Thymus (tissue), 11 donors: ENCODE measurements around the gene IRF7. TPM values are rescaled to one million over a fixed set of nuclear protein-coding genes. Genes with fewer than 3 reads are reported as not detected.

Source experiments
- DNase-seq, 9 donors: peaks; one replicate each; pipeline ENCODE4 v3.0.0-alpha.2; 2013; ENCODE audit warnings: low spot score in 9 of 9, low read depth in 6 of 9, missing footprints in 1 of 9
- H3K27ac ChIP-seq, 2 donors: one replicate each; pipeline ENCODE4 v1.5.1; 2013; ENCODE audit warnings: control low read depth in 1 of 2, low read depth in 1 of 2, low read length in 1 of 2, mild to moderate bottlenecking in 1 of 2, moderate library complexity in 1 of 2
- H3K27me3 ChIP-seq, 2 donors: one replicate each; pipeline ENCODE4 v1.5.1; 2013; ENCODE audit warnings: low read length in 1 of 2; ENCODE audit not compliant: control insufficient read depth in 2 of 2, insufficient read depth in 1 of 2
- H3K36me3 ChIP-seq, 2 donors: one replicate each; pipeline ENCODE4 v1.5.1; 2013; ENCODE audit warnings: low read length in 1 of 2, mild to moderate bottlenecking in 1 of 2, moderate library complexity in 1 of 2; ENCODE audit not compliant: control insufficient read depth in 2 of 2, insufficient read depth in 2 of 2
- H3K4me1 ChIP-seq, 2 donors: one replicate each; pipeline ENCODE4 v1.5.1; 2013; ENCODE audit warnings: low read length in 2 of 2; ENCODE audit not compliant: control insufficient read depth in 2 of 2, insufficient read depth in 2 of 2
- H3K4me3 ChIP-seq, 2 donors: one replicate each; pipeline ENCODE4 v1.5.1; 2013; ENCODE audit warnings: low read length in 2 of 2, control low read depth in 1 of 2, mild to moderate bottlenecking in 1 of 2
- H3K9me3 ChIP-seq, 2 donors: one replicate each; pipeline ENCODE4 v1.5.1; 2013; ENCODE audit warnings: low read length in 1 of 2, mild to moderate bottlenecking in 1 of 2; ENCODE audit not compliant: control insufficient read depth in 2 of 2, insufficient read depth in 1 of 2
- WGBS: extraction: QIAGEN DNeasy Blood & Tissue Kit; methylation state at CpG from one replicate; pipeline ENCODE4 v1.1.7; 2013; 5-methylcytosine and 5-hydroxymethylcytosine counted together
- polyA plus RNA-seq: library from polyadenylated mRNA; stranded (reverse); fragments of 200-250 nt; gene quantifications from one replicate; pipeline ENCODE4 v1.2.3, GENCODE V29; 2013
- total RNA-seq: library from RNA; stranded (reverse); fragments of 120-200 nt; gene quantifications from one replicate; pipeline ENCODE4 v1.2.4, GENCODE V29; 2013
- donor health status: healthy.

IRF7 gene
- total and polyA plus RNA-seq, 2 donors = 44.5 to 102 TPM

DNA sequence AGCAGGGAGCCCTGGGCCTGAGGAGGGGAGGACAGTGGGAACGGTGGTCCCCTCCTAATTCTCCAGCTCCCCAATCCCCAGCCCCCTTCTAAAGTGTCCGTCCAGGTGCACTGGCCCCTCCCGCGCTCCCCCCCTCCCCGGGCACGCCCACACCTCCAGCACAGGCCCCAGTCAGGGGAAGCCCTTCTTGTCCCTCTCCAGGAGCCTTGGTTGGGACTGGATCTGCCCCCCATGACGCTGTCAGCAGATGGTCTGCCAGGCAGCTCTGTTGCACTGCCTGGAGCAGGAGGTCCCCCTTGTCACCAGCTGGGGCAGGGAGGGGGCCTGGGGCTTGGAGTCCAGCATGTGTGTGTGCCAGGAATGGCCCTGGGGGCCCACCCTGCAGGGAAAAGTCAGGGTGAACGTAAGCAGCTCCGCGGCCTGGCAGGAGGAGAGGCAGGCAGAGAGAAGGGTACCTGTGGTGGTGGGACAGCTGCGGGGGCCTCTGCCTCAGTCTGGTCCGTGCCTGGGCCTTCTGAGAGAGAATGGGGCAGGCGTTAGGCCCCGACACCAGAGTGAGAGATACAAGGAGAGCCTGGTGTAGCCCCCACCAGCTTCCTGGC is 1.6 kb downstream of the IRF7 start:
- no peak for DNase-seq
- Histone ChIP-seq H3K27ac (peak overlapping the region; percentile 51 to 68), H3K27me3 (no peaks in the 10 kb centered on the region), H3K4me1 (peaks cover 9 to 29% of the 10 kb centered on the region in 2 donors), H3K4me3 (peak overlapping the region in 1 of 2 donors; percentile 13), H3K9me3 (no peaks in the 10 kb centered on the region), H3K36me3 (peaks cover 55 to 61% of the 10 kb centered on the region in 2 donors)
- WGBS = 94% methylated on average over 14 of the region's 14 CpGs

DNA sequence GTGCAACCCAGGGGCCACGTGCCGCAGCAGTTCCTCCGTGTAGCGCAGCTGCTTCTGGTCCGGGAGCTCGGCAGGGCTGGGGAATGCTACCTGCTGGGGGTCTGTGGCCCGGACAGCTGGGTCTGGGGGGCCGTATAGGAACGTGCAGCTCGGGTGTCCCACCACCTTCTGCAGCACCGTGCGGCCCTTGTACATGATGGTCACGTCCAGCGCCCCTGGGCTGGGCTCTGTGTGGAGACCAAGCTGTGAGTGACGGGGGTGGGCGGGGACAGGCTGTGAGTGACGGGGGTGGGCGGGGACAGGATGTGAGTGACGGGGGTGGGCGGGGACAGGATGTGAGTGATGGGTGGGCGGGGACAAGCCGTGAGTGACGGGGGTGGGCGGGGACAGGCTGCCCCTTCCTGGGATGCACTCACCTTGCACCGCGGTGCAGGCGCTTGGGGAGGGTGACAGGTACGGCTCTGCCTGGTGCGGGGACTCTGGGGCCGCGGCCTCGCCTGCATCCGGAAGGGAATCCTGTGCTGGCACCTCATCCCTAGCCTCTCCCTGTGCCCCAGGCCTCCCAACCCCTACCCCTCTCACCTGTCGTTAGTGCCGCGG is 2.3 kb downstream of the IRF7 start:
- Histone ChIP-seq H3K9me3 (no peaks in the 10 kb centered on the region), H3K27ac (peak overlapping the region; percentile 47 to 68), H3K27me3 (no peaks in the 10 kb centered on the region), H3K4me1 (peaks cover 9 to 29% of the 10 kb centered on the region in 2 donors), H3K36me3 (peaks cover 61 to 67% of the 10 kb centered on the region in 2 donors), H3K4me3 (no peak overlapping the region)
- 84% methylated on average over 36 of the region's 36 CpGs for WGBS
- peak in 6 of 9 donors; percentile 37 to 68 (median 62) for DNase-seq

DNA sequence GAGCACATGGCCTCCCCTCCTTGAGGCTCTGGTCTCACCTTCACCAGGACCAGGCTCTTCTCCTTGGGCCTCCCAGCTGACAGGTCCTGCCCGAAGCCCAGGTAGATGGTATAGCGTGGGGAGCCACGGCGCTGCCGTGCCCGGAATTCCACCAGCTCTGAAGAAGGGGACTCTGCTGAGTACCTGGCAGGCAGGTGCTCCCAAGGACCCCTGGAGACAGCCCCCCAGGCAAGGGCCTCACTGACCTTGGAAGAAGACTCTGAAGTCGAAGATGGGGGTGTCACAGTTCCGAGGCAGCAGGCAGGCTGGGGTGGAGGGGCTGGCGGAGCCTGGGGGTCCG is 2.8 kb downstream of the IRF7 start:
- Histone ChIP-seq H3K9me3 (no peaks in the 10 kb centered on the region), H3K4me3 (no peak overlapping the region), H3K36me3 (peaks cover 64 to 68% of the 10 kb centered on the region in 2 donors), H3K27ac (peak overlapping the region in 1 of 2 donors; percentile 47), H3K4me1 (peaks cover 9 to 29% of the 10 kb centered on the region in 2 donors), H3K27me3 (no peaks in the 10 kb centered on the region)
- WGBS = 98% methylated on average over 10 of the region's 10 CpGs
- no peak for DNase-seq

DNA sequence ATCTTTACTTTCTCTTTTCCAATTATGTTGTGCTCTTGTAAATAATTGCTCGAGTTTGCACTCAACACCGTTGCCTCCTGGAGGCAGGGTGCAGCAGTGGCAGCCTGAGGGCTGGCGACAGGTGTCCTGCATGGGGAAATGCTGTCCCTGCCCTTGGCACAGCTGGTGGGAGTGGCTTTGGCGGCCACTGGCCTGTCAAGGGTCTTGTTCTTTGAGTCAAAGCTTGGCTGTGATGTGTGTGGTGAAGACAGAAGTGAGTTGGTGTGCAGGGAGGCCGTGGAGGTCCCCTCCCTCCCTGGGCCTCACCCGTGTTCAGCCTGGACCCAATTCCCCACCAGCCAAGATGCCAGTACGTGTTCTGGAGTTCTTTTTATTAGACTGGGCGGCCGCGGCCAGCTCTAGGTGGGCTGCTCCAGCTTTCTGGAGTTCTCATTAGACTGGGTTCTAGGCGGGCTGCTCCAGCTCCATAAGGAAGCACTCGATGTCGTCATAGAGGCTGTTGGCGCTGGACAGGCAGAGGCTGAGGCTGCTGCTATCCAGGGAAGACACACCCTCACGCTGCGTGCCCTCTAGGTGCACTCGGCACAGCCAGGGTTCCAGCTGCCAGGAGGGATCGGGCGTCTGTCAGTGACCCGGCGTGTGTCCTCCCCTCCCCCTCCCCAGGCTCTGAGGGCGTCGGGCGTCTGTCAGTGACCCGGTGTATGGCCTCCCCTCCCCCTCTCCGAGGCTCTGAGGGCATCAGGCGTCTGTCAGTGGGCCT is 3.4 kb downstream of the IRF7 start:
- no peaks in the 10 kb centered on the region for H3K9me3 ChIP-seq
- no peaks in the 10 kb centered on the region for H3K27me3 ChIP-seq
- H3K36me3 ChIP-seq = peaks cover 68 to 69% of the 10 kb centered on the region in 2 donors
- no peak overlapping the region for H3K4me3 ChIP-seq
- no peak overlapping the region for H3K27ac ChIP-seq
- DNase-seq = peak in 1 of 9 donors; percentile 14
- 91% methylated on average over 27 of the region's 27 CpGs for WGBS
- peaks cover 9 to 29% of the 10 kb centered on the region in 2 donors for H3K4me1 ChIP-seq

DNA sequence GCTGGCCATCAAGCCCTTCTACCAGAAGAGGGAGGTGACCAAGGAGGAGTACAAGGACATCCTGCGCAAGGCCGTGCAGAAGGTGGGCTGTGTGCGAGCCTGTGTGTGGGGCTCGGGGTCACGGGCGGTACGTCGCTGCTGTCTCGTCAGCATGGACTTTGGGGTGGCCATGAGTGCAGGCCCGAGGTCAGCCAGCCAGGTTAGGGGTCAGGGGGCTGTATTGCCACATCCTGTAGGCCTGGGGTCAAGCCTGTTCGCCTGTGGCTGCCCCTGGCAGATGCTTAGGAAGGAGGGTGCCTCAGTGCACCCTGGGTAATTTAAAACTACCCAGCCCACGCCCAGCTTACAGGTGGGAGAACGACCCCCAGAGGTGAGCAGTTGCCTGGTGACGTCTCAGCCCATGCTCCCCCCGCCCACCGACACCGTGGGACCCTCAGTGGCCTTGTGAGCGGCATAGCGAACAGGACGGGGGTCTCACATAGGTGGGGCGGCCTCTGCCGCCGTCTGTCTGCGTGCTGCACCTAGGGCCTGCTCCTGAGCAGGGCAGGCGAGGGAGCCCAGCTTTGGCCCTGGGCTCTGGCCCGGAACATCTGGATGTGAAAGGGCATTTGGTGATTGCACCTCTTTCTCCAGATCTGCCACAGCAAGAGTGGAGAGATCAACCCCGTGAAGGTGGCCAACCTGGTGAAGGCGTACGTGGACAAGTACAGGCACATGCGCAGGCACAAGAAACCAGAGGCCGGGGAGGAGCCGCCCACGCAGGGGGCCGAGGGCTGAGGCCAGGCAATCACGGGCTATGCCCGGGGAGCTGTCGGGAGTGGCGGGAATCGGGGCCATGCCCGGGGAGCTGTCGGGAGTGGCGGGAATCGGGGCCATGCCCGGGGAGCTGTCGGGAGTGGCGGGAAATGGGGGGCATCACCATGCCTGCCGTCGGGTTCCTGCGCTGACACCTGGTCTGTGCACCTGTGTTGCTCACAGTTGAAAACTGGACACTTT is 4.5 kb downstream of the IRF7 start:
- 95% methylated on average over 49 of the region's 49 CpGs for WGBS
- Histone ChIP-seq H3K4me3 (no peak overlapping the region), H3K27me3 (no peaks in the 10 kb centered on the region), H3K36me3 (peaks cover 79% of the 10 kb centered on the region in 2 donors), H3K9me3 (no peaks in the 10 kb centered on the region), H3K4me1 (peaks cover 9 to 24% of the 10 kb centered on the region in 2 donors), H3K27ac (peak overlapping the region in 1 of 2 donors; percentile 31)
- DNase-seq = no peak

DNA sequence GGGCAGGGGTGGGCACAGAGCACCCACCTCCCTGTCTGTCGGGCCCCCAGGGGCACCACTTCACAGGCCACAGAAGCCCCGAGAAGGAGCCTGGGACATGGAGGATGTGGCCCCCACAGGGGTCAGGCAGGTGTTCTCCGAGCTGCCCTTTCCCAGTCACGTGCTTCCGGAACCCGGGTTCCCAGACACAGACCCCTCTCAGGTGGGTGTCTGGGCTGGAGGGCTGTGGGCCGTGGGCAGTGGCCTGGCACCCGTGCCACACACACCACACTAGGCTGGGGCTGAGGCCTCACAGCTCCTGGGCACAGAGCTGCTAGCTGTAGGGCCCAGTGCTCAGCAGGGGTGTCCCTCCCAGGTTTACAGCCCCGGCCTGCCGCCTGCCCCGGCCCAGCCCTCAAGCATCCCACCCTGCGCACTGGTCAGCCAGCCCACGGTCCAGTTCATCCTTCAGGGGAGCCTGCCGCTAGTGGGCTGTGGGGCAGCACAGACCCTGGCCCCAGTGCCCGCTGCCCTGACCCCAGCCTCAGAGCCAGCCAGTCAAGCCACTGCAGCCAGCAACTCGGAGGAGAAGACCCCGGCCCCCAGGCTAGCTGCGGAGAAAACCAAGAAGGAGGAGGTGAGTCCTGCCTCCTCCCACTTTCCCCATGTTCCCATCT is 5.5 kb downstream of the IRF7 start:
- Histone ChIP-seq H3K27ac (no peak overlapping the region), H3K27me3 (no peaks in the 10 kb centered on the region), H3K36me3 (peaks cover 89 to 90% of the 10 kb centered on the region in 2 donors), H3K4me3 (no peak overlapping the region), H3K9me3 (no peaks in the 10 kb centered on the region), H3K4me1 (peaks cover 6 to 16% of the 10 kb centered on the region in 2 donors)
- over 99% methylated on average over 18 of the region's 18 CpGs for WGBS
- no peak for DNase-seq

DNA sequence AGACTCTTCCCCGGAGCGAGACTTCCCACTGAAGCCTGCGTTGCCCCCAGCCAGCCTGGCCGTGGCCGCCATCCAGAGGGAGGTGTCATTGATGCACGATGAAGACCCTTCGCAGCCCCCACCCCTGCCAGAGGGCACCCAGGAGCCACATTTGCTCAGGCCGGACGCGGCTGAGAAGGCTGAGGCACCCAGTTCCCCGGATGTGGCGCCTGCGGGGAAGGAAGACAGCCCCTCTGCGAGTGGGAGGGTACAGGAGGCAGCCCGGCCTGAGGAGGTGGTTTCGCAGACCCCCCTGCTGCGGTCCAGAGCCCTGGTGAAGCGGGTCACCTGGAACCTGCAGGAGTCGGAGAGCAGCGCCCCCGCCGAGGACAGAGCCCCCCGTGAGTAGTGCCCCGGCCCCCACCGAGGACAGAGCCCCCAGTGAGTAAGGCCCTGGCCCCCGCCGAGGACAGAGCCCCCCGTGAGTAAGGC is 6.4 kb downstream of the IRF7 start:
- H3K27me3 ChIP-seq = no peaks in the 10 kb centered on the region
- no peak overlapping the region for H3K4me3 ChIP-seq
- no peak for DNase-seq
- 97% methylated on average over 28 of the region's 28 CpGs for WGBS
- peaks cover 94 to 95% of the 10 kb centered on the region in 2 donors for H3K36me3 ChIP-seq
- H3K4me1 ChIP-seq = peaks cover 0 to 8% of the 10 kb centered on the region in 2 donors
- H3K27ac ChIP-seq = no peak overlapping the region
- H3K9me3 ChIP-seq = no peaks in the 10 kb centered on the region

DNA sequence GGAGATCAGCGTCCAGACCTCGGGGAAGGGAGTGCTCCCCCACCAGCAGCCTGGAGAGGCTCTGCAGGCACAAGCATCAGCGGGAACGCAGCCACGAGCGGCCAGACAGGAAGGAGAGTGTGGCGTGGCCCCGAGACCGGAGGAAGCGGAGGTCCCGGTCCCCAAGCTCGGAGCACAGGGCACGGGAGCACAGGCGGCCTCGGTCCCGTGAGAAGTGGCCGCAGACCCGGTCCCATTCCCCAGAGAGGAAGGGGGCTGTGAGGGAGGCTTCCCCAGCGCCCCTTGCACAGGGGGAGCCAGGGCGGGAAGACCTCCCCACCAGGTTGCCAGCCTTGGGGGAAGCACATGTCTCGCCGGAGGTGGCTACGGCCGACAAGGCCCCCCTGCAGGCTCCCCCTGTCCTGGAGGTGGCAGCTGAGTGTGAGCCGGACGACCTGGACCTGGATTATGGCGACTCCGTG is 6.9 kb downstream of the IRF7 start:
- Histone ChIP-seq H3K4me3 (no peak overlapping the region), H3K27me3 (no peaks in the 10 kb centered on the region), H3K27ac (no peak overlapping the region), H3K36me3 (peaks cover 95 to 96% of the 10 kb centered on the region in 2 donors), H3K9me3 (no peaks in the 10 kb centered on the region), H3K4me1 (peaks cover 0 to 3% of the 10 kb centered on the region in 2 donors)
- WGBS = 95% methylated on average over 28 of the region's 28 CpGs
- DNase-seq = no peak
